Body of pancreas (tissue), 4 donors: ENCODE results near the gene TBL1XR1.

Source experiments
- POLR2A ChIP-seq, 3 donors: fragments of 450-650 bp; IDR thresholded peaks; one replicate each; pipeline ENCODE4 v1.6.1; 2016; ENCODE audit warnings: antibody characterized with exemption in 3 of 3, mild to moderate bottlenecking in 2 of 3
- TF ChIP-seq, protein P1 (sequence below), 7 experiments: fragments of 450-650 bp in 4 of 7; fragments of 200-600 bp in 3 of 7; sonication (generic) in 3 of 7; IDR thresholded peaks; one replicate each; pipeline ENCODE4 v1.5.1; 2016 to 2019; ENCODE audit warnings: antibody characterized with exemption in 7 of 7

DNA sequence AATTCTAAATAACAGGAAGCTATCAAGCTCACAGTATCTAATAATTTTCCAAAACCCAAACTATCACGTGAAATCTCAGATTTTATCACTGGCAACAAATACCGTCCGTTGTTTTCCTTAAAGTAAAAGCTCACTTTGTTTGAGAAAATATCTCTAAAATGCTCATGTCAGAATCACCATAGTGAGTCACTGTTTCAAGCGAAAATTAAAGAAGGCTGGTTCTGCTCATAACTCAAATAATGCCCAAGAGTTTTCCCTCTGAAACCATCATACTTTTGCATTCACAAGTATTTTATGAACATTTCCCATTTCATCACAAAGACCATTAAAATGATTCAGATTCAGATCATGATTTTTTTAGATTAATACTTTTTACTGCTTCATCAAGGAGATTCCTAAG is 50.6 kb downstream of the TBL1XR1 start:
- TF ChIP-seq, protein P1, sequence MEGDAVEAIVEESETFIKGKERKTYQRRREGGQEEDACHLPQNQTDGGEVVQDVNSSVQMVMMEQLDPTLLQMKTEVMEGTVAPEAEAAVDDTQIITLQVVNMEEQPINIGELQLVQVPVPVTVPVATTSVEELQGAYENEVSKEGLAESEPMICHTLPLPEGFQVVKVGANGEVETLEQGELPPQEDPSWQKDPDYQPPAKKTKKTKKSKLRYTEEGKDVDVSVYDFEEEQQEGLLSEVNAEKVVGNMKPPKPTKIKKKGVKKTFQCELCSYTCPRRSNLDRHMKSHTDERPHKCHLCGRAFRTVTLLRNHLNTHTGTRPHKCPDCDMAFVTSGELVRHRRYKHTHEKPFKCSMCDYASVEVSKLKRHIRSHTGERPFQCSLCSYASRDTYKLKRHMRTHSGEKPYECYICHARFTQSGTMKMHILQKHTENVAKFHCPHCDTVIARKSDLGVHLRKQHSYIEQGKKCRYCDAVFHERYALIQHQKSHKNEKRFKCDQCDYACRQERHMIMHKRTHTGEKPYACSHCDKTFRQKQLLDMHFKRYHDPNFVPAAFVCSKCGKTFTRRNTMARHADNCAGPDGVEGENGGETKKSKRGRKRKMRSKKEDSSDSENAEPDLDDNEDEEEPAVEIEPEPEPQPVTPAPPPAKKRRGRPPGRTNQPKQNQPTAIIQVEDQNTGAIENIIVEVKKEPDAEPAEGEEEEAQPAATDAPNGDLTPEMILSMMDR (IDR thresholded peaks at IDR 0.05): no peak
- TF ChIP-seq POLR2A (IDR thresholded peaks at IDR 0.05): no peak
